D721Med (cell line): ENCODE data around the gene CDH13.

Experiments used
- DNase-seq: peaks from one replicate; pipeline ENCODE4 v3.0.0; 2011; ENCODE audit warnings: low spot score; ENCODE audit not compliant: insufficient read length
- FAIRE-seq: peaks from 2 replicates; lab custom pipeline; 2011; peaks lifted over from hg19 to GRCh38; lab: Jason Lieb, UNC
- TF ChIP-seq, protein P1 (sequence below): IDR thresholded peaks from 2 replicates; pipeline ENCODE4 v1.5.1; 2012; ENCODE audit warnings: mild to moderate bottlenecking, control low read depth; ENCODE audit not compliant: insufficient read depth; ENCODE audit errors: missing control alignments

CDH13 gene

DNA sequence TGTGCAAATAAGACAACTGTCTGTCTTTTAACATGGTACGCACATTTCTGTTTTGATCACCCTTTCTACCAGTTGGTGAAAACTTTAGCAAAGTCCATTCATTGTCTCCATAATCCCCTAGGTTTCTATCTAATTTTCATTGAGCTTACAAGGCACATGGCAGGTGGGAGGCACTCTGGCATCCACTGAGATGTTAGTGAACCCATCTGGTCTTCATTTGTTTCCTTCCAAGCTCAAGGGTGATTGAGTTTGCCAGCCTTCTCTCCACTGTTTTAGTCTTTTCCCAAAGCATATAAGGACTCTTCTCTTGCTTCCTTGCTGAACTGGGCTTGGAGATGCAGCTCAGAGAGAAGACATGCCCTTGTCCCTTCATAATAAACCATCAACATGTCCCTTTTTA lies 179.1 kb downstream of the CDH13 start:
- FAIRE-seq (no peak), DNase-seq (no peak)
- TF ChIP-seq, protein P1, sequence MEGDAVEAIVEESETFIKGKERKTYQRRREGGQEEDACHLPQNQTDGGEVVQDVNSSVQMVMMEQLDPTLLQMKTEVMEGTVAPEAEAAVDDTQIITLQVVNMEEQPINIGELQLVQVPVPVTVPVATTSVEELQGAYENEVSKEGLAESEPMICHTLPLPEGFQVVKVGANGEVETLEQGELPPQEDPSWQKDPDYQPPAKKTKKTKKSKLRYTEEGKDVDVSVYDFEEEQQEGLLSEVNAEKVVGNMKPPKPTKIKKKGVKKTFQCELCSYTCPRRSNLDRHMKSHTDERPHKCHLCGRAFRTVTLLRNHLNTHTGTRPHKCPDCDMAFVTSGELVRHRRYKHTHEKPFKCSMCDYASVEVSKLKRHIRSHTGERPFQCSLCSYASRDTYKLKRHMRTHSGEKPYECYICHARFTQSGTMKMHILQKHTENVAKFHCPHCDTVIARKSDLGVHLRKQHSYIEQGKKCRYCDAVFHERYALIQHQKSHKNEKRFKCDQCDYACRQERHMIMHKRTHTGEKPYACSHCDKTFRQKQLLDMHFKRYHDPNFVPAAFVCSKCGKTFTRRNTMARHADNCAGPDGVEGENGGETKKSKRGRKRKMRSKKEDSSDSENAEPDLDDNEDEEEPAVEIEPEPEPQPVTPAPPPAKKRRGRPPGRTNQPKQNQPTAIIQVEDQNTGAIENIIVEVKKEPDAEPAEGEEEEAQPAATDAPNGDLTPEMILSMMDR, result no peak

DNA sequence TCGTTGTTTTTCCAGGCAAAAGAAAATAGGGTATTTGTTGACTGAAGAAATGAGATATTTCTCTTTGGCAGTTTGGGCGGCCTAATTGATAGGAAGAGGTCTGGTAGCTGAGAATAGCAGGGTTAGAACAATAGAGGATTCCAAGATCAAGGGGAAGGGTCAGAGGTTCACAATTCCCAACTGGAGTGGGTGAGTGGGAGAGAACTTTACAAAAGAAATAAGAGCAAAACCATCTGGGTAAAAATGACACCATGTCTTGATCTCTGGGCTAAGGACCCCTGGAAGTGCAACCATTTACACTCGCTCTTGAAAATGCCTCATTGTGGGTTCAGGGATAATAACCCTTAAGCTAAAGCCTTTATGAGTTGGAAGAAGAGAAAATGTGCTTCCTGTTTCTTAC lies 180.5 kb downstream of the CDH13 start:
- TF ChIP-seq, protein P1, result no peak
- DNase-seq (no peak), FAIRE-seq (no peak)

DNA sequence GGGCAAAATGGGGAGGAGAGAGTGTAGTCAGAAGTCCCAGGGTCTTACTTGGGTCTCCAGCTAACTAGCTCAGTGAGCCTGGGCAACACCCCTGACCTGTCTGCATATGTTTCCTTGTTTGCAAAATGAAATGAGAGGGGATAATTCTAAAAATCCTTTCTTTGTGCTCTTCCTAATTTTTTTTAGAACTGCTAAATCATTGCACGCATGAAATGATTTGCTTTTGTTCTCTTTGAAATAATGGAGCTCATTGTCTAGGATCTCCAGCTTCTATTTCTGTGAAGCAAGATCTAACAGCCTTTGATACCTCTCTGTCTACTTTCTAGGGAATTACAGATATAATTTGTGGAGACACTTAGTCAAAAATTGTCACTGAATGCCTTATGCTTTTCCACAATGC lies 181.3 kb downstream of the CDH13 start:
- FAIRE-seq (no peak), DNase-seq (no peak)
- TF ChIP-seq, protein P1, result no peak

DNA sequence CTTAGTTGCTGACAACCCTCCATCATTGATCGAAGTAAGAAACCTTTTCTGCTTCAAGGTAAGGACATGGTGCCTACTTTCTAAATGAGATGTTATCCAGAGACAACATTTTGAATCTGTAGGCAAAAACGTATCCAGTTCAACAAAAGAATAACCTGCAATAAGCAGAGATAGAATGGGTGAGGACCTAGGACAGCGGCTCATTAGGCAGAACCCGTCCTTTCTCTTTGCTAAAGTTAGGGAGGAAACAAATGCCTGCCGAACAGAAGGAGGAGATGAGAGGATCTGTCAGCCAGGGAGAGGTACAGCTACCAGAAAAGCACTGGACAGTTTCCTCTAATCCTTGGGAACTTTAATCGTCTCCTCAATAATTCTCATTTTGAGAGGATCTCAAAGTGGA lies 183.3 kb downstream of the CDH13 start:
- DNase-seq, result no peak

DNA sequence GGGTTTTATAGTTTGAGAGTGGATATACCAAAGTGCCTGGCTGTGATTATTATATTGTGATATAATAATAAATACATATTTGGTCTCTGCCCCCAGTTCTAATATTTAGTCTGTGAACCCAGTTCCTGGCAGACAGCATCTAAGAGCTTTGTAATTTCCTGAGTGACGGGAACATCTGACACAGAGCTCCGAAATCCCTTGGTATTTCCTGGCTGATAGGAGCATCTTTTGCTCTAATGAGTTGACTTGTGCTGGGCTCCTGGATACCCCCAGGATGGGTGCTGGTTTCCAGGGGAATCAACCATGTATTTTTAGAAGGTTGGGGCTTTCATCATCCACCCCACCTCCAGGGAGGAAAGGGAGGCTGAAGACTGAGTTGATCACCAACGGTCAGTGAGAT lies 187.3 kb downstream of the CDH13 start:
- FAIRE-seq, result no peak

More for the DNA sequence above, 183.3 kb downstream of the CDH13 start:
- TF ChIP-seq, protein P1, result no peak
- FAIRE-seq, result no peak

DNA sequence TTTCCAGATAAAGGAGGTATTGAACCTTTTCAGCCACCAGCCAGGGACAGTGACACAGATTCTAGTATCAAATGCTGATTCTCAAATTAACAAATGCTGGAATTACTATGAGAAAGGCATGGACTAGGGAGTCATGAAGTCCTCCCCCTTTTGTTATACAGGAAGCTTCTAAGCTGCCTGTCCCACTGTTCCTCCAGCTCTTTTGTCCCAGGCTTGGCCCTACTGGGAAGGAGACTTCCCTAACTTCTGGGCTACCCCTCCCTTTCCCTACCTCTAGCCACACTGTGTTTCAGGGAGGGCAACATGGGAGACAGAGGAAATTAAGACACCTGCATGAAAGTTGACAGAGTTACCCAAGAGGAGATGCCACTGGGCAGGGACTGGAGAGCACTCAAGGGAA lies 192.5 kb downstream of the CDH13 start:
- FAIRE-seq (no peak), DNase-seq (no peak)
- TF ChIP-seq, protein P1, result no peak

More for the DNA sequence above, 187.3 kb downstream of the CDH13 start:
- DNase-seq, result no peak
- TF ChIP-seq, protein P1, result no peak

DNA sequence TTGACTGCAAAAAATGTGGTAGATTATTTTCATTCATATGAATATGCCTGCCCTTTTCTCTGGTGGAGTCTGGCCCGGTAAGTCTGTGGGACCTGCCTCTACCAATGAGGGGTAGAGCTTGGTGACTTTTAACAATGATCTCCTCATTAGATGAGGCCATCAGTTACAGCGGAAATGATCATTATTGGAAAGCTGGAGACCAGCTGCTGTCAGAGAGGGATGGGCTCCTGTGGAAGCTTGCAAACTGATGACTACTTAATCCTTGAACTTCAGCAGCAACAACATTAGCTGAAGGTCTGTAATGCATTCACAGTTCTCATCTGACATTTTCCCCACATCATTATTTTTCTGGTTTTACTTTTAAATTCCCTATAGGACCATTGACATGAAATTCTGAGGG lies 194.1 kb downstream of the CDH13 start:
- no peak for FAIRE-seq
- TF ChIP-seq, protein P1, result no peak
- no peak for DNase-seq
